ENCODE data around the gene S100A6.

Gene S100A6

GRCh38 chr1:153493343-153493960, 42.3 kb downstream of the S100A6 start:
- DNase-seq: peak in 1 of 3 experiments; percentile 38

DNA sequence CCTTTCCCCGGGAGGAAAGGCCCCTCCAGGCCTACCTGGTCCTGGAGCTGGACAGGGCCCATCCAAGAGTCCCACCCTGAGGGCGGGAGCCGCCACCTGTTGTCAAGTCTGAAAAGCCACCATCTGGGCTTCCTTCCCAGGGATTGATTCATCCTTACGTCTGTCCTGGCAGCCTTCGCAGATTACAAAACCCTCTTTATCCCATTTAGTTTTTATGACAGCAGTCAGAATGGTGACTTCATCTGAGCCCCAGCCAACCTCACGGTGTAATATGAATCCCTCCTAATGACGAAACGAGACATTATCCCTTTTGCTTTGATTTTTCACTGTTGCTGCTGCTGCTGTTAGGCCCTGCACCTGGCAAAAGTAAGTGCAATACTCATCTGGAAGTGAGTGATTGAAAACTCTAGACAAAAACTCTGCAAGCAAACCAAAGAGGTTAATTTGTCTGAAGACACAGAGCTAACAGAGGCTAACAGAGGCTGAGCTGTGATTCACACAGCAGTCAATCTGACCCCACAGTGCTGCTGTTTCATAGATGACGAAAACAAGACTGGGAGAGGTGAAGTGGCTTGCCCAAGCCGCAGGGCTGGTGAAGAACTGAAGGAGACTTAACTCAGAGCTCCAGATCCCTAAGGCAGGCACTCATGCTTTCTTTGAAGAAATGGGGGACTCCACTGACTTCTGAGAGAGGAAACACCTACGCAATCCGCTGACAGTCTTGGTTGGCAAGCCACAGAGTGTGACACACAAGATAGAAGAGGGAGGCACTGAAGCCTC, 45.3 kb downstream of the S100A6 start:
- peak; percentile 44 to 79 (median 78) for DNase-seq

- DNase-seq: no peak
Measured at GRCh38 chr1:153488731-153489130, 47.1 kb downstream of the S100A6 start.

GRCh38 chr1:153487707-153488106, 48.1 kb downstream of the S100A6 start:
- no peak for DNase-seq

- DNase-seq: peak; percentile 68 to 87 (median 70)
Measured at GRCh38 chr1:153485863-153486262, 49.9 kb downstream of the S100A6 start.

Data from NCI-H1417 (cell line).